ENCODE results near the gene CFAP46. TPM values are rescaled to one million over a fixed set of nuclear protein-coding genes. Genes with fewer than 3 reads are reported as not detected.

CFAP46 gene
- total RNA-seq, 4 donors from 2014 or later, result not detected

DNA sequence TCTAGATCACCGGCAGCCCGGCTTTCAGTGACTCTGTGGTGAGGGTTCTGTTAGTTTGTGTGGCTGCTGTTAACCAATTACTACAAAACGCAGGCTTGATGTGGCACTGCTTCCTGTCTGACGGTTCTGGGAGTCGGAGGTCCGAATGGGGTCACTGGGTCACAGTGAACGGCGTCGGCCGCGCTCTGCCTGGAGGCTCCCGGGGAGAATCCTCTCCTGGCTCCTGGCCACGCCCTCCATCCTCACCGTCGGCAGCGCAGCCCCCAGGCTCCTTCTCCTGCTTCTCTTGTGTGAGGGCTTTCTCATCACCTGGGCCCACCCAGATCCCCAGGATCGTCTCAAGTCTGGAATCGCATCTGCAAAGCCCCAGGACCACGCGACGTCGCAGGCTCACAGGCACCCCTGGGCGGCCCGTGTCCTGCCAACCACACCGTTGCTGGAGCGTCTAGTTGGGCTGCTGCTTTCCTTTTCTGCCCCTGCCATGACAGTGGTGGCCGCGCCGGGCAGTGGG, 124.6 kb downstream of the CFAP46 start:
- DNase-seq, result no peak
- no peaks in the 10 kb centered on the region for H3K27me3 ChIP-seq

DNA sequence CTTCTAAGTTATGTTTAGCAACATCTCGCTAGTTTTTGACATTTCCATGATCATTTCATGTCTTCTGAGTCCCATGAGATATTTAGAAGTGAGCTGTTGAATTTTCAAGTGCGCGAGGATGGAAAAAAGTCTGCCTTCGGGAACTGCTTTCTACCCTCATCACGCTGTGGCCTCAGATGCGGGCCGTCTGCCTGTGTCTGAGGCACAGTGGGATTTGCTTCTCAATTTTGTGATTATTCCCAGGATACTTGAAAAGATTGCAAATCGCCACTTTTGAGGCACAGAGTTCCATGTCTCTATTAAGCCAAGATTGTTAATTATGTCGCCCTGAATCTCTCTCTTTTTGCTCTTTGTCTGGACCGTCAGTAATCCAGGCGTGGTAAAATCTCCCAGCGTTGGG, 125.7 kb downstream of the CFAP46 start:
- Histone ChIP-seq H3K27ac (no peak overlapping the region), H3K27me3 (no peaks in the 10 kb centered on the region), H3K4me3 (no peak overlapping the region), H3K4me1 (no peaks in the 10 kb centered on the region), H3K9me3 (no peaks in the 10 kb centered on the region), H3K36me3 (no peaks in the 10 kb centered on the region)
- DNase-seq, result no peak
- no peak for TF ChIP-seq CTCF (IDR thresholded peaks at IDR 0.05)
- TF ChIP-seq POLR2A (IDR thresholded peaks at IDR 0.05), result no peak

More for the DNA sequence above, 124.6 kb downstream of the CFAP46 start:
- Histone ChIP-seq H3K27ac (no peak overlapping the region), H3K36me3 (no peaks in the 10 kb centered on the region), H3K9me3 (no peaks in the 10 kb centered on the region), H3K4me3 (no peak overlapping the region), H3K4me1 (no peaks in the 10 kb centered on the region)
- TF ChIP-seq POLR2A (IDR thresholded peaks at IDR 0.05) (no peak), CTCF (IDR thresholded peaks at IDR 0.05) (no peak)

DNA sequence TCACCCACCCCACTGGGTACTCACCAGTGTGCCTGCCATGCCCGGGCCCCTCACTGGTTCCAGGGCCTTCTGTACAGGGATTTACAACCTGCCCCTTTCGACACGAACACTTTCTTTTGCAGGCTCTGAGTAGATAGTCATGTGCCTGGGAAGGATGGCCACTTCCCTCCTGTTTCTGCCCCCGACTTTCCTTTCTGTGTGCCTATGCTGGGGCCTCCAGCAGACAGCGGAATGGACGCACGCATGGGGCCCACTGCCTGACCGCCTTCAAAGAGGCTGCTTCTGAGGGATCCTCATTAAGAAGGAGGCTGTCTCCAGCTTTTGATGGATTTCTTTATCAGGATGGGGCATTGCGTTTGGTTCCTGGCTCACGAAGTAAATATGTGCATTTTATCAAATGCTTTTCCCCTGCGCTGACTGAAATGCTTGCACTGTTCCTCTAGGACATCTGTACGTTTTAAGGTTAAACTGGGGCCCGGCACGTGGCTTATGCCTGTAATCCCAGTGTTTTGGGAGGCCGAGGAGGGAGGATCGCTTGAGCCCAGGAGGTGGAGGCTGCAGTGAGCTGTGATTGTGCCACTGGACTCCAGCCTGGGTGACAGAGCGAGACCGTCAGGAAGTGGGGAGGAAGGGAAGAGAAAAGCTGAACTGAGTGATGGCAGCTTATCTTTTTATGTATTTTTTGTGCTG, 127.1 kb downstream of the CFAP46 start:
- DNase-seq, result peak in 1 of 3 donors; percentile 3
- Histone ChIP-seq H3K27me3 (no peaks in the 10 kb centered on the region), H3K4me1 (no peaks in the 10 kb centered on the region), H3K36me3 (no peaks in the 10 kb centered on the region), H3K9me3 (no peaks in the 10 kb centered on the region), H3K27ac (no peak overlapping the region), H3K4me3 (no peak overlapping the region)
- no peak for TF ChIP-seq POLR2A (IDR thresholded peaks at IDR 0.05)
- TF ChIP-seq CTCF (IDR thresholded peaks at IDR 0.05), result no peak

- H3K9me3 ChIP-seq, result no peaks in the 10 kb centered on the region
- TF ChIP-seq CTCF (IDR thresholded peaks at IDR 0.05) (no peak), POLR2A (IDR thresholded peaks at IDR 0.05) (no peak)
- DNase-seq, result peak in 1 of 3 donors; percentile 11
- no peaks in the 10 kb centered on the region for H3K36me3 ChIP-seq
- no peak overlapping the region for H3K27ac ChIP-seq
- no peak overlapping the region for H3K4me3 ChIP-seq
- H3K4me1 ChIP-seq, result no peaks in the 10 kb centered on the region
- H3K27me3 ChIP-seq, result no peaks in the 10 kb centered on the region
Measured at GRCh38 chr10:132814469-132814856, 127.9 kb downstream of the CFAP46 start.

GRCh38 chr10:132813560-132814468, 128.6 kb downstream of the CFAP46 start:
- no peak for DNase-seq
- no peak overlapping the region for H3K4me3 ChIP-seq
- no peak overlapping the region for H3K27ac ChIP-seq
- H3K4me1 ChIP-seq, result no peaks in the 10 kb centered on the region
- H3K36me3 ChIP-seq, result no peaks in the 10 kb centered on the region
- no peaks in the 10 kb centered on the region for H3K27me3 ChIP-seq
- TF ChIP-seq CTCF (IDR thresholded peaks at IDR 0.05) (no peak), POLR2A (IDR thresholded peaks at IDR 0.05) (no peak)
- H3K9me3 ChIP-seq, result no peaks in the 10 kb centered on the region

All from Peyer's patch (tissue), 4 donors.